Nephron (organoid): Measurements from ENCODE around the gene MMP24.

Experiments used
- H3K27ac Mint-ChIP-seq, 3 experiments: 2 replicates each; pipeline ENCODE4 v1.8.0; 2020; ENCODE audit warnings: mixed read lengths in 3 of 3, mild to moderate bottlenecking in 2 of 3, moderate library complexity in 1 of 3
- H3K27me3 Mint-ChIP-seq: 2 replicates; pipeline ENCODE4 v1.8.0; 2021; ENCODE audit warnings: low read depth, mild to moderate bottlenecking, moderate library complexity, mixed read lengths
- H3K36me3 Mint-ChIP-seq: 2 replicates; pipeline ENCODE4 v1.8.0; 2020; ENCODE audit warnings: low read depth, mixed read lengths
- H3K4me1 Mint-ChIP-seq: 2 replicates; pipeline ENCODE4 v1.8.0; 2020; ENCODE audit warnings: mixed read lengths
- H3K4me3 Mint-ChIP-seq, 3 experiments: 2 replicates each; pipeline ENCODE4 v1.8.0; 2020; ENCODE audit warnings: mild to moderate bottlenecking in 3 of 3, mixed read lengths in 3 of 3, moderate library complexity in 2 of 3
- H3K9me3 Mint-ChIP-seq: 2 replicates; pipeline ENCODE4 v1.8.0; 2020; ENCODE audit warnings: mixed read lengths
- TF ChIP-seq, protein P1 (sequence below), 3 experiments: fragments of 200-600 bp; sonication (generic); IDR thresholded peaks; one replicate each; pipeline ENCODE4 v1.5.0; 2021; ENCODE audit warnings: antibody characterized with exemption in 3 of 3; ENCODE audit not compliant: unreplicated experiment in 3 of 3

Gene MMP24

DNA sequence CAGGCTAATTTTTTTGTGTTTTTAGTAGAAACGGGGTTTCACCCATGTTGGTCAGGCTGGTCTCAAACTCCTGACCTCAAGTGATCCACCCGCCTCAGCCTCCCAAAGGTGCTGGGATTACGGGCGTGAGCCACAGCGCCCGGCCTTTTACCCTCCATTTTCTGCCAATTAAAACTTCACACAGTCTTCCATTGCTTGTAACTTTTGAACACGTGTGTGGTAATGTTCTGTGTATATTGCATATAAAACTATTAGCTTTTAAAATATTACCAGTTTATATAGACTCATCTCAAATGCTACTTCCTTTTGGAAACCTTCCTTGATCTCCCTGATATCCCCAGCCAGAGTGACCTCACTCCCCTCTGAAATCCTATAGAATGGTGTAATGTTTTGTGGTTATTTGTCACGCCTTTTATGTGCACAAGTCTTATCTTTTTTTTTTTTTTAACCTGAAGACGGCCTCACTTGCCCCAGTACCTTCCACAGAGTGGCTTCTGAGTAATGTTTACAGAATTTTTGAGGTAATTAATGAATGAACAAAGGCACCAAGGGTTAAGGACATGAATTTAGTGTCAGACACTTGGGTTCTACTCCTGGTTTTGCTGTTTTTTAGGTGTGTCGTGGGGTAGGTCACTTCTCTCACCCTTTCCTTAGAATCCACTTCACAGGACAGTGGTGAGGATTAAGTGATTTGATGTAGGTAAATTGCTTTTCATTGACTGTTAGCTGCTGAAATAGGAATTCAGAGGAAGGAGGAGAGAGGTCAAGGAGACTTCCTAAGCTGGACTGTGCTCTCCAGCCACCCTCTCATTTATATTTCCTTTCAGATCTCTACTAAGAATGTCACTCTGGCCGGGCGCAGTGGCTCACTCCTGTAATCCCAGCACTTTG, 11.2 kb upstream of the MMP24 start:
- no peaks in the 10 kb centered on the region for H3K9me3 Mint-ChIP-seq
- H3K4me3 Mint-ChIP-seq, result no peak overlapping the region
- peaks cover 19% of the 10 kb centered on the region for H3K27me3 Mint-ChIP-seq
- no peaks in the 10 kb centered on the region for H3K36me3 Mint-ChIP-seq
- no peak overlapping the region for H3K27ac Mint-ChIP-seq
- TF ChIP-seq, protein P1, sequence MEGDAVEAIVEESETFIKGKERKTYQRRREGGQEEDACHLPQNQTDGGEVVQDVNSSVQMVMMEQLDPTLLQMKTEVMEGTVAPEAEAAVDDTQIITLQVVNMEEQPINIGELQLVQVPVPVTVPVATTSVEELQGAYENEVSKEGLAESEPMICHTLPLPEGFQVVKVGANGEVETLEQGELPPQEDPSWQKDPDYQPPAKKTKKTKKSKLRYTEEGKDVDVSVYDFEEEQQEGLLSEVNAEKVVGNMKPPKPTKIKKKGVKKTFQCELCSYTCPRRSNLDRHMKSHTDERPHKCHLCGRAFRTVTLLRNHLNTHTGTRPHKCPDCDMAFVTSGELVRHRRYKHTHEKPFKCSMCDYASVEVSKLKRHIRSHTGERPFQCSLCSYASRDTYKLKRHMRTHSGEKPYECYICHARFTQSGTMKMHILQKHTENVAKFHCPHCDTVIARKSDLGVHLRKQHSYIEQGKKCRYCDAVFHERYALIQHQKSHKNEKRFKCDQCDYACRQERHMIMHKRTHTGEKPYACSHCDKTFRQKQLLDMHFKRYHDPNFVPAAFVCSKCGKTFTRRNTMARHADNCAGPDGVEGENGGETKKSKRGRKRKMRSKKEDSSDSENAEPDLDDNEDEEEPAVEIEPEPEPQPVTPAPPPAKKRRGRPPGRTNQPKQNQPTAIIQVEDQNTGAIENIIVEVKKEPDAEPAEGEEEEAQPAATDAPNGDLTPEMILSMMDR (IDR thresholded peaks at IDR 0.05; ENCODE audit: unreplicated experiment in 3 of 3), result no peak
- H3K4me1 Mint-ChIP-seq, result no peaks in the 10 kb centered on the region

GRCh38 chr20:35216541-35216940, 9.9 kb upstream of the MMP24 start:
- Mint-ChIP-seq H3K4me1 (no peaks in the 10 kb centered on the region), H3K4me3 (no peak overlapping the region), H3K27ac (no peak overlapping the region), H3K27me3 (peaks cover 19% of the 10 kb centered on the region), H3K36me3 (no peaks in the 10 kb centered on the region), H3K9me3 (no peaks in the 10 kb centered on the region)
- TF ChIP-seq, protein P1 (IDR thresholded peaks at IDR 0.05; ENCODE audit: unreplicated experiment in 3 of 3), result no peak

DNA sequence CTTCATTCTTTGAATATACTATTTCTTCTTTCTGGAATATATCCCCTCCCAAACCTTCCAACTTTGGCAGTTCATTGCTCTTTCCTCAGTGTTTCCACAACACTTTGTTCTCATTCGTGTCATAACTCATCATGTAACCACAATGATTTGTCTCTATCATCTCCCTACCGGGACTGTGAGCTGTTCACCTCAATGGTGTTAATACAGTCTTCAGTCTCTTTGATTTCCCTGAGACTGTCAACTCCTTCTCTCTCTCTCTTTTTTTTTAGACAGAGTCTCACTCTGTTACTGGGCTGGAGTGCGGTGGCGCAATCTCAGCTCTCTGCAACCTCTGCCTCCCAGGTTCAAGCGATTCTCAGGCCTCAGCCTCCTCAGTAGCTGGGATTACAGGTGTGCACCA, 2.5 kb upstream of the MMP24 start:
- Mint-ChIP-seq H3K36me3 (peaks cover 7% of the 10 kb centered on the region), H3K4me3 (no peak overlapping the region), H3K9me3 (peaks cover 5% of the 10 kb centered on the region), H3K4me1 (no peaks in the 10 kb centered on the region), H3K27me3 (peaks cover 51% of the 10 kb centered on the region), H3K27ac (no peak overlapping the region)
- TF ChIP-seq, protein P1 (IDR thresholded peaks at IDR 0.05; ENCODE audit: unreplicated experiment in 3 of 3), result no peak

- H3K9me3 Mint-ChIP-seq, result peaks cover 5% of the 10 kb centered on the region
- H3K27me3 Mint-ChIP-seq, result peaks cover 54% of the 10 kb centered on the region
- no peak overlapping the region for H3K27ac Mint-ChIP-seq
- no peaks in the 10 kb centered on the region for H3K4me1 Mint-ChIP-seq
- H3K36me3 Mint-ChIP-seq, result peaks cover 7% of the 10 kb centered on the region
- TF ChIP-seq, protein P1 (IDR thresholded peaks at IDR 0.05; ENCODE audit: unreplicated experiment in 3 of 3), result no peak
- no peak overlapping the region for H3K4me3 Mint-ChIP-seq
Measured at GRCh38 chr20:35224536-35224935, 2.0 kb upstream of the MMP24 start.

DNA sequence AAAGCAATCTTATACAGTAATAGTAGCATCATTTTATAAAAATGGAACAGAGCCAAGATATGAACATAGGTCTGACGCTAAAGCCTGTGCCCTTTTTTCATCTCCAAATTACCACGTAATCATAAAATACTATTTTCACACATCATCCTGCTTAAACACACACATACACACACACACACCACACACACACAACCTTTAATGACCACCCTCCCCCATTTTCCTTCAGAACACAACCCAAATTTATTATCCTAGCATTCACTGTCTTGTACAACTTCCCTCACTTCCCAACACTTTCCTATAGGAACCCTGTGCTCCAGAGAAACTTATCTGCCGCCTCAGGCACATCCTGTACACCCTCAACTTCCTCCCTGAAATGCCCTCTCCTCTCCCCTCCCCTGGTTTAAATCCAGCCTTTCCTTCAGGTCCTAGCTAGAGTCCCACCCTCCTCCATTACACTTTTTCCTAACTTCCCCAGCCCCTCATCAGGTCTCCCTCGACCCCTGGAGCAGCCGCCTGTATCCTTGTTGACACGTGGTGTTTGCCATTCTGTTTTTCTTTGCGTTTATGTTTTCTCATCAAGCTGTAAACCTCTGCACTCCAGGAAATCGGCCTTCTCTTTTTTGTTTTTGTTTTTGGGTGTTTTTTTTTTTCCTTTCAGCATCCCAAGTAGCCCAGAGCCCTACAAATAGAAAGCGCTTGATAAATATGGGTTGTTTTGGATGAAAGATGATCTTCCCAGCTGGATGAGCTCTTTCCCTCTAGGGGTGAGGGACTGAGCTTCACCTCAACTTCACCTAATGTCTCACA, 968 bp upstream of the MMP24 start:
- TF ChIP-seq, protein P1 (IDR thresholded peaks at IDR 0.05; ENCODE audit: unreplicated experiment in 3 of 3), result no peak
- H3K27ac Mint-ChIP-seq, result no peak overlapping the region

More for the DNA sequence above, 968 bp upstream of the MMP24 start:
- Mint-ChIP-seq H3K9me3 (peaks cover 5% of the 10 kb centered on the region), H3K27me3 (peaks cover 54% of the 10 kb centered on the region), H3K4me1 (no peaks in the 10 kb centered on the region), H3K4me3 (peak overlapping the region; percentile 74 to 78 (median 75)), H3K36me3 (peaks cover 7% of the 10 kb centered on the region)
